ENCODE data around the gene CYP3A5.

- TF ChIP-seq CTCF (IDR thresholded peaks at IDR 0.05) (no peak), CHD2 (IDR thresholded peaks at IDR 0.05; ENCODE audit: low read length, partially characterized antibody) (no peak), RCOR1 (IDR thresholded peaks at IDR 0.05; ENCODE audit: low read depth, low read length) (no peak)
Measured at GRCh38 chr7:99606531-99606930, 73.3 kb downstream of the CYP3A5 start.

Data from A549 (cell line).